ENCODE results near the gene CACNG7. TPM values are rescaled to one million over a fixed set of nuclear protein-coding genes. Genes with fewer than 3 reads are reported as not detected.

CACNG7 gene
- total and polyA plus RNA-seq, 3 donors from 2014 or later: 0.39 to 0.81 (median 0.53) TPM

DNA sequence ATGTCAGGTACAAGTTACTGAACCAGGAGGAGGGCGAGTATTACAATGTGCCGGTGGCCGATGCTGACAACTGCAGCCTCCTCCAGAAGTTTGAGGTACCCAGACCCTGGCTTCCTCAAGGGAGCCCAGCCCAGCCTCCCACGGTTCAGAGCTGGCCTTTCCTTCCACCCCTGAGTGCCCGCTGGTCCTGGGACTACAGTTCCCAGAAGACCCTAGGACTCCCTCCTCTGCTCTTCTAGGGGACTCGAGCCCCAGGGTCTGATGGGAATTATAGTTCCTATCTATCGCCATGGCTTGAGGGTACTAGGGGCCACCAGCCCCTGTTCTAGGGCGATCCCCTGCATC, 16.1 kb upstream of the CACNG7 start:
- Histone ChIP-seq H3K27ac (no peak overlapping the region), H3K36me3 (ENCODE audit: low read depth, missing control alignments) (no peaks in the 10 kb centered on the region), H3K4me3 (no peak overlapping the region), H3K9me3 (no peaks in the 10 kb centered on the region), H3K4me1 (no peaks in the 10 kb centered on the region), H3K27me3 (no peaks in the 10 kb centered on the region)
- no peak for DNase-seq
- WGBS, 2 donors: 71 to 72% methylated on average over 7 to 8 of the region's 8 CpGs
- TF ChIP-seq POLR2A (IDR thresholded peaks at IDR 0.05): no peak
- TF ChIP-seq, protein P1, sequence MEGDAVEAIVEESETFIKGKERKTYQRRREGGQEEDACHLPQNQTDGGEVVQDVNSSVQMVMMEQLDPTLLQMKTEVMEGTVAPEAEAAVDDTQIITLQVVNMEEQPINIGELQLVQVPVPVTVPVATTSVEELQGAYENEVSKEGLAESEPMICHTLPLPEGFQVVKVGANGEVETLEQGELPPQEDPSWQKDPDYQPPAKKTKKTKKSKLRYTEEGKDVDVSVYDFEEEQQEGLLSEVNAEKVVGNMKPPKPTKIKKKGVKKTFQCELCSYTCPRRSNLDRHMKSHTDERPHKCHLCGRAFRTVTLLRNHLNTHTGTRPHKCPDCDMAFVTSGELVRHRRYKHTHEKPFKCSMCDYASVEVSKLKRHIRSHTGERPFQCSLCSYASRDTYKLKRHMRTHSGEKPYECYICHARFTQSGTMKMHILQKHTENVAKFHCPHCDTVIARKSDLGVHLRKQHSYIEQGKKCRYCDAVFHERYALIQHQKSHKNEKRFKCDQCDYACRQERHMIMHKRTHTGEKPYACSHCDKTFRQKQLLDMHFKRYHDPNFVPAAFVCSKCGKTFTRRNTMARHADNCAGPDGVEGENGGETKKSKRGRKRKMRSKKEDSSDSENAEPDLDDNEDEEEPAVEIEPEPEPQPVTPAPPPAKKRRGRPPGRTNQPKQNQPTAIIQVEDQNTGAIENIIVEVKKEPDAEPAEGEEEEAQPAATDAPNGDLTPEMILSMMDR (IDR thresholded peaks at IDR 0.05): no peak
- intact Hi-C loops (cut with DNase I; ENCODE audit: low total_unique reads): no loop called here

DNA sequence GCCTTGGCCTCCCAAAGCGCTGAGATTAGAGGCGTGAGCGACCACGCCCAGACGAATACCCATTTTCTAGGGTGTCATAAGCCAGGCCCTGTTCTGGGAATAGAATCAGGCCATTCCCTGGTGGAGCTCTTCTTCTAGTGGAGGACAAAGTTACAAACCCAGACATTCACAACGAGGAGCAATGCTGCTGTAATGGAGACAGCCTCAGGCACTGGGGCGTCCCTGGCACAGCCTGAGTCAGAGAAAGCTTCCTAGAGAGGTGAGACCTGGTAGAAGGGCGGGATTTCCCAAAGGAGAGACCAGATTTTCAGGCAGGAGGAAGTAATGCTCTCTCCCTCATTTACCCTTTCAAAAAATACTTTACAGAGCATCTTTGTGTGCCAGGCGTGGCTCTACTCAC, 14.4 kb upstream of the CACNG7 start:
- Histone ChIP-seq H3K36me3 (ENCODE audit: low read depth, missing control alignments) (no peaks in the 10 kb centered on the region), H3K4me1 (no peaks in the 10 kb centered on the region), H3K27me3 (no peaks in the 10 kb centered on the region), H3K9me3 (no peaks in the 10 kb centered on the region), H3K4me3 (no peak overlapping the region), H3K27ac (no peak overlapping the region)
- intact Hi-C loops (cut with DNase I; ENCODE audit: low total_unique reads): no loop called here
- WGBS, 2 donors: 80 to 84% methylated on average over 9 of the region's 9 CpGs
- TF ChIP-seq POLR2A (IDR thresholded peaks at IDR 0.05): no peak
- TF ChIP-seq, protein P1 (IDR thresholded peaks at IDR 0.05): no peak
- no peak for DNase-seq

DNA sequence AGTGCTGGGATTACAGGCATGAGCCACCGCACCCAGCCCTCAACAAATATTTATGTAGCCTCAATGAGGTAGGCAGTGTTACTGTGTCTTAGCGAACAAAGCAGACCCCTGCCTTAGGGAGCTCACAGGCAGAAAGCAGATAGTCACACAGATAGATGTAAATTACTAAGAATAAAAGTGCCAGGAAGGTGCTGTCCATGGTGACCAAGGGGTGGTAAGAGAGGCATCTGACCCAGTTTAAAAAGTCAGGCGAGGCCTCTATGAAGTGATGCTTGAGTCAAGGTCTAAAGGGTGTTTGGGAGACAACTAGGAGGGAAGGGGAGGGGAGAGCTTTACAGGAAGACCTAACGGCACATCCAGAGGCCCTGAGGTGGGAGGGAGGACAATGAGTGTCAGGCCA, 12.4 kb upstream of the CACNG7 start:
- 48 to 51% methylated on average over 4 of the region's 4 CpGs for WGBS, 2 donors
- intact Hi-C loops (cut with DNase I; ENCODE audit: low total_unique reads): no loop called here
- H3K27me3 ChIP-seq: no peaks in the 10 kb centered on the region

GRCh38 chr19:53897459-53897858, 11.6 kb upstream of the CACNG7 start:
- Histone ChIP-seq H3K9me3 (no peaks in the 10 kb centered on the region), H3K4me1 (no peaks in the 10 kb centered on the region), H3K27me3 (no peaks in the 10 kb centered on the region), H3K36me3 (ENCODE audit: low read depth, missing control alignments) (no peaks in the 10 kb centered on the region), H3K4me3 (no peak overlapping the region), H3K27ac (no peak overlapping the region)
- intact Hi-C loops (cut with DNase I; ENCODE audit: low total_unique reads): no loop called here
- DNase-seq: no peak
- TF ChIP-seq POLR2A (IDR thresholded peaks at IDR 0.05): no peak
- 46 to 54% methylated on average over 4 of the region's 4 CpGs for WGBS, 2 donors

More for the DNA sequence above, 12.4 kb upstream of the CACNG7 start:
- Histone ChIP-seq H3K4me1 (no peaks in the 10 kb centered on the region), H3K4me3 (no peak overlapping the region), H3K36me3 (ENCODE audit: low read depth, missing control alignments) (no peaks in the 10 kb centered on the region), H3K9me3 (no peaks in the 10 kb centered on the region), H3K27ac (no peak overlapping the region)
- no peak for TF ChIP-seq POLR2A (IDR thresholded peaks at IDR 0.05)
- TF ChIP-seq, protein P1 (IDR thresholded peaks at IDR 0.05): no peak
- no peak for DNase-seq

DNA sequence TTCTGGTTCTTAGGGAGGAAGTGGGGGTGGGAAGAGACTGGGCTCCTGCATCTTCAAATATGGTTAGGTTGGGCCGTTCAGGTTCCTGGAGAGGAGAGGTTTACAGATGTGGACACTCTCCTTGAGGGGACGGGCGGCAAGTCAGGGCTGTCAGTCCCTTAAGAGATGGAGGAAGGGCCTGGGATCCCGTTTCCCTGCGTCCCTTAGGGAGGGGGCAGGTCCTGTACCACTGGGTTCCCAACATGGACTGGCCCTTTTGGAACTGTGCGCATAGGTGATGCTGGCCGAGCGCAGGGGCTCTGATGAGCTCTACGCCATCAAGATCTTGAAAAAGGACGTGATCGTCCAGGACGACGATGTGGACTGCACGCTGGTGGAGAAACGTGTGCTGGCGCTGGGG, 10.9 kb upstream of the CACNG7 start:
- no peaks in the 10 kb centered on the region for H3K36me3 ChIP-seq (ENCODE audit: low read depth, missing control alignments)
- H3K27ac ChIP-seq: no peak overlapping the region
- no peak for DNase-seq
- TF ChIP-seq, protein P1 (IDR thresholded peaks at IDR 0.05): no peak
- TF ChIP-seq POLR2A (IDR thresholded peaks at IDR 0.05): no peak
- H3K27me3 ChIP-seq: no peaks in the 10 kb centered on the region
- intact Hi-C loops (cut with DNase I; ENCODE audit: low total_unique reads): no loop called here
- 4 to 10% methylated on average over 16 of the region's 16 CpGs for WGBS, 2 donors
- H3K4me1 ChIP-seq: no peaks in the 10 kb centered on the region
- H3K4me3 ChIP-seq: peak overlapping the region in 1 of 2 donors; percentile 39
- no peaks in the 10 kb centered on the region for H3K9me3 ChIP-seq

Measured in testis (tissue), 3 donors.